K562 (cell line): Measurements from ENCODE around the gene COMTD1. TPM values are rescaled to one million over a fixed set of nuclear protein-coding genes. Genes with fewer than 3 reads are reported as not detected.

ENCODE experiments used
- ATF2 ChIP-seq: sonication (generic); formaldehyde crosslinking; IDR thresholded peaks from 2 replicates; pipeline ENCODE4 v1.8.1; 2022; ENCODE audit warnings: missing genetic modification reagents
- DACH1 ChIP-seq: fragments of 450-650 bp; IDR thresholded peaks from 2 replicates; pipeline ENCODE4 v1.6.1; 2018; ENCODE audit not compliant: partially characterized antibody
- GABPB1 ChIP-seq: sonication (generic); formaldehyde crosslinking; IDR thresholded peaks from 2 replicates; pipeline ENCODE4 v1.8.0; 2022; ENCODE audit warnings: mild to moderate bottlenecking, missing genetic modification reagents
- HIVEP1 ChIP-seq: fragments of 250-450 bp; sonication (Bioruptor Pico); IDR thresholded peaks from 2 replicates; pipeline ENCODE4 v1.4.0; 2020; ENCODE audit warnings: mild to moderate bottlenecking
- HMBOX1 ChIP-seq: sonication (generic); IDR thresholded peaks from 2 replicates; pipeline ENCODE4 v1.6.1; 2016
- LCOR ChIP-seq: sonication (generic); formaldehyde crosslinking; IDR thresholded peaks from 2 replicates; pipeline ENCODE4 v1.8.0; 2022; ENCODE audit warnings: mild to moderate bottlenecking, missing genetic modification reagents
- MNT ChIP-seq, 2 experiments: fragments of 450-650 bp; conservative IDR thresholded peaks; 2 replicates each; pipeline ENCODE4 v1.6.1; 2017; ENCODE audit warnings: mild to moderate bottlenecking in 2 of 2, moderate library complexity in 2 of 2
- MXI1 ChIP-seq: IDR thresholded peaks from 2 replicates; pipeline ENCODE4 v1.6.1; 2011; ENCODE audit warnings: low read depth, mild to moderate bottlenecking, improper control_type of control experiment, low read length
- NR2C1 ChIP-seq, 2 experiments: fragments of 450-650 bp; IDR thresholded peaks; 2 replicates each; pipeline ENCODE4 v1.6.1; 2017; ENCODE audit warnings: mild to moderate bottlenecking in 2 of 2, antibody characterized with exemption in 1 of 2, inconsistent platforms in 1 of 2, missing compliant biosample characterization in 1 of 2, missing genetic modification characterization in 1 of 2
- POLR2G ChIP-seq: fragments of 200-400 bp; formaldehyde crosslinking; IDR thresholded peaks from 2 replicates; pipeline ENCODE4 v1.6.1; 2017; ENCODE audit warnings: low read depth, mild to moderate bottlenecking, antibody characterized with exemption, low read length, moderate library complexity
- RBM15 ChIP-seq: fragments of 200-400 bp; formaldehyde crosslinking; IDR thresholded peaks from 2 replicates; pipeline ENCODE4 v1.6.1; 2018; ENCODE audit warnings: mild to moderate bottlenecking, low read length, moderate library complexity; ENCODE audit not compliant: insufficient read depth
- SIN3B ChIP-seq: fragments of 450-650 bp; IDR thresholded peaks from 2 replicates; pipeline ENCODE4 v1.6.1; 2017; ENCODE audit warnings: low read depth, mild to moderate bottlenecking, moderate library complexity
- XRCC5 ChIP-seq: fragments of 200-400 bp; formaldehyde crosslinking; IDR thresholded peaks from 2 replicates; pipeline ENCODE4 v1.6.1; 2017; ENCODE audit warnings: low read depth, mild to moderate bottlenecking, low read length
- ZBTB8A ChIP-seq: fragments of 450-650 bp; IDR thresholded peaks from 2 replicates; pipeline ENCODE4 v1.6.1; 2018; ENCODE audit warnings: mild to moderate bottlenecking, moderate library complexity; ENCODE audit not compliant: partially characterized antibody
- ZNF146 ChIP-seq: IDR thresholded peaks from one replicate; pipeline ENCODE4 v1.6.1; 2018; ENCODE audit warnings: missing compliant biosample characterization; ENCODE audit not compliant: unreplicated experiment
- ZNF41 ChIP-seq: fragments of 250-450 bp; sonication (Bioruptor Pico); conservative IDR thresholded peaks from 2 replicates; pipeline ENCODE4 v1.4.0; 2020; ENCODE audit warnings: mild to moderate bottlenecking
- ZNF431 ChIP-seq: sonication (generic); formaldehyde crosslinking; IDR thresholded peaks from 2 replicates; pipeline ENCODE4 v1.8.0; 2022; ENCODE audit warnings: mild to moderate bottlenecking, missing genetic modification reagents
- polyA plus RNA-seq, 8 experiments: library from polyadenylated mRNA; depleted of rRNA in 4 of 8; stranded (reverse) in 5 of 8; unstranded in 3 of 8; fragments of >200 nt; fragmentation: Nextera tagmentation in 2 of 8; fragmentation: Illumina TruSeq in 1 of 8; extraction: Ambion mirVana in 2 of 8; extraction: Trizol in 1 of 8; gene quantifications; 2 replicates each; pipeline versions ENCODE4 v1.2.1 to v1.2.3, GENCODE V29; 2011 to 2014; ENCODE audit warnings: inconsistent platforms in 1 of 8, missing spikeins in 1 of 8
- total RNA-seq, 7 experiments: library from RNA; depleted of rRNA in 6 of 7; stranded (reverse); fragments of >200 nt in 6 of 7; fragmentation: Illumina TruSeq in 2 of 7; extraction: Trizol in 2 of 7; gene quantifications; 2 replicates each; pipeline versions ENCODE4 v1.2.1 to v1.2.3, GENCODE V29; 2011 to 2021; ENCODE audit warnings: low replicate concordance in 1 of 7
- TF ChIP-seq, protein P1 (sequence below): IDR thresholded peaks from 2 replicates; pipeline ENCODE4 v1.6.1; 2012; ENCODE audit warnings: low read depth, low read length, improper control_type of control experiment, borderline replicate concordance
- TF ChIP-seq, protein P2 (sequence below), 2 experiments: fragments of 200-800 bp in 1 of 2; sonication (Bioruptor generic) in 1 of 2; sonication (generic) in 1 of 2; formaldehyde crosslinking in 1 of 2; IDR thresholded peaks in 1 of 2; conservative IDR thresholded peaks in 1 of 2; 2 replicates each; pipeline versions ENCODE4 v1.5.0 to v1.6.1; 2016 to 2020; ENCODE audit warnings: missing compliant biosample characterization in 1 of 2, missing genetic modification characterization in 1 of 2, missing genetic modification reagents in 1 of 2

Gene COMTD1
- total and polyA plus RNA-seq, 9 of the 15 experiments (the other 6 are each of a cell fraction or from before 2014, with no cell fraction given): 0.41 to 112 (median 13.7) TPM

- TF ChIP-seq, protein P1, sequence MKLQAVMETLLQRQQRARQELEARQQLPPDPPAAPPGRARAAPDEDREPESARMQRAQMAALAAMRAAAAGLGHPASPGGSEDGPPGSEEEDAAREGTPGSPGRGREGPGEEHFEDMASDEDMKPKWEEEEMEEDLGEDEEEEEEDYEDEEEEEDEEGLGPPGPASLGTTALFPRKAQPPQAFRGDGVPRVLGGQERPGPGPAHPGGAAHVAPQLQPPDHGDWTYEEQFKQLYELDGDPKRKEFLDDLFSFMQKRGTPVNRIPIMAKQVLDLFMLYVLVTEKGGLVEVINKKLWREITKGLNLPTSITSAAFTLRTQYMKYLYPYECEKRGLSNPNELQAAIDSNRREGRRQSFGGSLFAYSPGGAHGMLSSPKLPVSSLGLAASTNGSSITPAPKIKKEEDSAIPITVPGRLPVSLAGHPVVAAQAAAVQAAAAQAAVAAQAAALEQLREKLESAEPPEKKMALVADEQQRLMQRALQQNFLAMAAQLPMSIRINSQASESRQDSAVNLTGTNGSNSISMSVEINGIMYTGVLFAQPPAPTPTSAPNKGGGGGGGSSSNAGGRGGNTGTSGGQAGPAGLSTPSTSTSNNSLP: 0 out of 2 replicates have a peak, but pooled peaks have one; percentile 50
- peak; percentile 86 for TF ChIP-seq MXI1
- TF ChIP-seq ZBTB8A: no peak
- TF ChIP-seq HIVEP1 (CRISPR knock-in tag): peak; percentile 63; the same call in 1 of the 2 replicates
- 0 out of 2 replicates have a peak, but pooled peaks have one; percentile 88 for TF ChIP-seq XRCC5
- TF ChIP-seq POLR2G: peak; percentile 81
- TF ChIP-seq SIN3B: peak; percentile 66
- no peak for TF ChIP-seq HMBOX1
- TF ChIP-seq DACH1: peak; percentile 6
- TF ChIP-seq, protein P2, sequence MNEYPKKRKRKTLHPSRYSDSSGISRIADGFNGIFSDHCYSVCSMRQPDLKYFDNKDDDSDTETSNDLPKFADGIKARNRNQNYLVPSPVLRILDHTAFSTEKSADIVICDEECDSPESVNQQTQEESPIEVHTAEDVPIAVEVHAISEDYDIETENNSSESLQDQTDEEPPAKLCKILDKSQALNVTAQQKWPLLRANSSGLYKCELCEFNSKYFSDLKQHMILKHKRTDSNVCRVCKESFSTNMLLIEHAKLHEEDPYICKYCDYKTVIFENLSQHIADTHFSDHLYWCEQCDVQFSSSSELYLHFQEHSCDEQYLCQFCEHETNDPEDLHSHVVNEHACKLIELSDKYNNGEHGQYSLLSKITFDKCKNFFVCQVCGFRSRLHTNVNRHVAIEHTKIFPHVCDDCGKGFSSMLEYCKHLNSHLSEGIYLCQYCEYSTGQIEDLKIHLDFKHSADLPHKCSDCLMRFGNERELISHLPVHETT (CRISPR knock-in tag; conservative IDR thresholded peaks at IDR 0.05 in 1 of 2, IDR thresholded peaks at IDR 0.05 in 1 of 2): no peak
- 0 out of 2 replicates have a peak, but pooled peaks have one; percentile 13 for TF ChIP-seq ZNF41 (CRISPR knock-in tag)
- peak; percentile 81; the same call in 1 of the 2 replicates for TF ChIP-seq LCOR (CRISPR knock-in tag)
- peak; percentile 84 to 94 for TF ChIP-seq MNT (conservative IDR thresholded peaks at IDR 0.05)
- TF ChIP-seq ZNF146 (CRISPR knock-in tag): no peak
- peak; percentile 74 for TF ChIP-seq GABPB1 (CRISPR knock-in tag)
- TF ChIP-seq ATF2 (CRISPR knock-in tag): no peak
- no peak for TF ChIP-seq RBM15
- peak; percentile 66; the same call in 1 of the 2 replicates for TF ChIP-seq ZNF431 (CRISPR knock-in tag)
- peak; percentile 72 for TF ChIP-seq NR2C1 (IDR thresholded peaks at IDR 0.05)
- TF ChIP-seq NR2C1 (tag; IDR thresholded peaks at IDR 0.05): peak; percentile 76
Measured at GRCh38 chr10:75235375-75236177, at the start of gene COMTD1 (continued).
